ENCODE measurements around the gene SRMS. TPM values are rescaled to one million over a fixed set of nuclear protein-coding genes. Genes with fewer than 3 reads are reported as not detected.

SRMS gene
- polyA plus RNA-seq, 1 donor (not counting 4 experiments of a cell fraction or from before 2014, with no cell fraction given): 0.10 TPM

GRCh38 chr20:63577317-63577894 lies 29.9 kb upstream of the SRMS start:
- Histone ChIP-seq H3K9ac (ENCODE audit: control insufficient read depth, extremely low read depth, insufficient read depth, low read length) (no peak overlapping the region), H3K27me3 (ENCODE audit: control insufficient read depth, extremely low read depth, insufficient read depth, low read length) (no peaks in the 10 kb centered on the region), H3K9me3 (ENCODE audit: control insufficient read depth, low read depth, low read length) (no peaks in the 10 kb centered on the region), H4K20me1 (ENCODE audit: control insufficient read depth, extremely low read depth, insufficient read depth, low read length) (no peaks in the 10 kb centered on the region), H3K4me1 (ENCODE audit: control insufficient read depth, extremely low read depth, insufficient read depth, low read length) (peaks cover 15% of the 10 kb centered on the region), H3K4me3 (ENCODE audit: control insufficient read depth in 2 of 3, extremely low read depth in 1 of 3, insufficient read depth in 2 of 3, low read depth in 1 of 3, low read length in 3 of 3) (no peak overlapping the region), H3K9me1 (ENCODE audit: control insufficient read depth, extremely low read depth, insufficient read depth, low read length) (no peaks in the 10 kb centered on the region), H3K4me2 (ENCODE audit: control insufficient read depth, extremely low read depth, insufficient read depth, low read depth, low read length) (no peak overlapping the region), H2AFZ (ENCODE audit: control insufficient read depth, low read length) (no peak overlapping the region), H3K36me3 (ENCODE audit: control insufficient read depth in 2 of 2, extremely low read depth in 1 of 2, insufficient read depth in 2 of 2, low read length in 2 of 2) (peaks cover 0 to 3% of the 10 kb centered on the region in 2 experiments), H3K79me2 (ENCODE audit: control insufficient read depth, insufficient read depth, low read length) (peaks cover 14% of the 10 kb centered on the region), H3K27ac (ENCODE audit: control insufficient read depth, insufficient read depth, low read length) (no peak overlapping the region)
- dilution Hi-C loops (cut with MboI; ENCODE audit: extremely low pct_ligation_motif_present, low sequenced_read_pairs): no loop called here
- no peak for TF ChIP-seq EZH2 (IDR thresholded peaks at IDR 0.05; ENCODE audit: low read length)
- TF ChIP-seq CTCF (optimal IDR thresholded peaks at IDR 0.05 in 1 of 3, IDR thresholded peaks at IDR 0.05 in 1 of 3, conservative IDR thresholded peaks at IDR 0.05 in 1 of 3; ENCODE audit: extremely low read depth in 1 of 3, insufficient read depth in 2 of 3, low read length in 3 of 3): no peak
- DNase-seq (ENCODE audit: low read depth, low spot score) (no peak), FAIRE-seq (no peak)

- Histone ChIP-seq H3K36me3 (ENCODE audit: control insufficient read depth in 2 of 2, extremely low read depth in 1 of 2, insufficient read depth in 2 of 2, low read length in 2 of 2) (peaks cover 2 to 3% of the 10 kb centered on the region in 2 experiments), H2AFZ (ENCODE audit: control insufficient read depth, low read length) (no peak overlapping the region), H4K20me1 (ENCODE audit: control insufficient read depth, extremely low read depth, insufficient read depth, low read length) (no peaks in the 10 kb centered on the region), H3K27ac (ENCODE audit: control insufficient read depth, insufficient read depth, low read length) (no peak overlapping the region), H3K4me2 (ENCODE audit: control insufficient read depth, extremely low read depth, insufficient read depth, low read depth, low read length) (no peak overlapping the region), H3K9ac (ENCODE audit: control insufficient read depth, extremely low read depth, insufficient read depth, low read length) (no peak overlapping the region), H3K27me3 (ENCODE audit: control insufficient read depth, extremely low read depth, insufficient read depth, low read length) (no peaks in the 10 kb centered on the region), H3K4me1 (ENCODE audit: control insufficient read depth, extremely low read depth, insufficient read depth, low read length) (peaks cover 15% of the 10 kb centered on the region), H3K79me2 (ENCODE audit: control insufficient read depth, insufficient read depth, low read length) (peaks cover 15% of the 10 kb centered on the region), H3K9me3 (ENCODE audit: control insufficient read depth, low read depth, low read length) (no peaks in the 10 kb centered on the region), H3K9me1 (ENCODE audit: control insufficient read depth, extremely low read depth, insufficient read depth, low read length) (no peaks in the 10 kb centered on the region), H3K4me3 (ENCODE audit: control insufficient read depth in 2 of 3, extremely low read depth in 1 of 3, insufficient read depth in 2 of 3, low read depth in 1 of 3, low read length in 3 of 3) (no peak overlapping the region)
- dilution Hi-C loops (cut with MboI; ENCODE audit: extremely low pct_ligation_motif_present, low sequenced_read_pairs): no loop called here
- no peak for DNase-seq (ENCODE audit: low read depth, low spot score)
- TF ChIP-seq CTCF (optimal IDR thresholded peaks at IDR 0.05 in 1 of 3, IDR thresholded peaks at IDR 0.05 in 1 of 3, conservative IDR thresholded peaks at IDR 0.05 in 1 of 3; ENCODE audit: extremely low read depth in 1 of 3, insufficient read depth in 2 of 3, low read length in 3 of 3): no peak
- no peak for TF ChIP-seq EZH2 (IDR thresholded peaks at IDR 0.05; ENCODE audit: low read length)
- no peak for FAIRE-seq
Measured at GRCh38 chr20:63576311-63576710, 28.8 kb upstream of the SRMS start.
